ENCODE measurements around the gene TADA1. TPM values are rescaled to one million over a fixed set of nuclear protein-coding genes. Genes with fewer than 3 reads are reported as not detected.

TADA1 gene
- total RNA-seq, 1 donor from 2014 or later, result 14.0 TPM

DNA sequence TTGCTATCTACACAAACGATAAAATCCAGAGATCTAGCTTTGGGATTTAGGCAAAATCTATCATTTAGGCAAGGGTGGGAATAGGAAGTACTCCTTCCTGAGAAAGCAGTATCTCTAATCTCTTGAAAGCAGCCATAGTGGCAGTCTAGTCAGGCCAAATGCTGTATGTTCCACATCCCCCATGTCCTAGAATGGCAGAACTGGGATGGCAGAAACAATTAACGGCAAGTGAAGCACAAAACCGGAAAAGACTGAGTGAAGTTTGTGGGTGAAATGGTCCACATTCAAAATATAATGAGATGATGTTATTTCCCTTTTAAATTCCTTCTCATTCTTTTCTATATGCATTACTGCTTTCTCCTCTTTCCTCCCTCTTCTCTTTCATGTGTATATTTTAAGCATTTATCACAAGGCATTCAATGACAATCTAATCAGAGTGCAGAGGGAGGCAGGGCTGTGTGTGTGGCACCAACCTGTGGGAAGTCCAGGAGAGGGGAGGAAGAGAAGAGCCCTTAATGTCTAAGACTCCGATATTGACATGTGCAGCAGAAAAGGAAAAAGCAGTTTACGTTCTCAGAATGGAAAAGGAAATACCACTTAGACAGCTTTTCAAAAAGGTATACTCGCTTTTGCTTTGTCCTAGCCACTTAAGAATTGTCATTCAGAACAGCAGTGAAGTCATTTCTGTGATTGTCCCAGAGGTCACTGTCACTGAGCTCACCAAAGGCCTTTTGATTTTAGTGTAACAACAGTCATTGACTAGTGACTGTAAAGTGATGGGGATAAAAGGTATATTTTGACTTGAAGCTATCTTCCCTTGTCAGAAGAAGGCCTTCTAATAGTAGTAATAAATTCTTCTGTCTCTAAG, 42.3 kb upstream of the TADA1 start:
- DNase-seq (ENCODE audit: extremely low spot score in 2 of 2), result no peak
- intact Hi-C loops (cut with DNase I), result loop anchor here (10.0 kb wide), 1 partner anchor 136 kb away; no protein-coding TSS in a partner anchor

GRCh38 chr1:166915941-166916340, 39.9 kb upstream of the TADA1 start:
- Histone ChIP-seq H3K27me3 (no peaks in the 10 kb centered on the region), H3K27ac (no peak overlapping the region), H3K36me3 (no peaks in the 10 kb centered on the region), H3K4me3 (no peak overlapping the region), H3K9me3 (no peaks in the 10 kb centered on the region), H3K4me1 (peaks cover 6% of the 10 kb centered on the region)
- intact Hi-C loops (cut with DNase I), result loop anchor here (10.0 kb wide), 1 partner anchor 139 kb away; no protein-coding TSS in a partner anchor
- DNase-seq (ENCODE audit: extremely low spot score in 2 of 2), result no peak
- TF ChIP-seq CTCF (IDR thresholded peaks at IDR 0.05) (no peak), POLR2A (IDR thresholded peaks at IDR 0.05) (no peak), POLR2AphosphoS5 (IDR thresholded peaks at IDR 0.05; ENCODE audit: insufficient read depth in 1 of 2, low read depth in 1 of 2) (no peak)

More for the DNA sequence above, 42.3 kb upstream of the TADA1 start:
- H3K4me3 ChIP-seq, result no peak overlapping the region
- TF ChIP-seq POLR2AphosphoS5 (IDR thresholded peaks at IDR 0.05; ENCODE audit: insufficient read depth in 1 of 2, low read depth in 1 of 2), result no peak
- no peak for TF ChIP-seq POLR2A (IDR thresholded peaks at IDR 0.05)
- no peak for TF ChIP-seq CTCF (IDR thresholded peaks at IDR 0.05)
- H3K36me3 ChIP-seq, result no peaks in the 10 kb centered on the region
- no peak overlapping the region for H3K27ac ChIP-seq
- H3K9me3 ChIP-seq, result no peaks in the 10 kb centered on the region
- peaks cover 11% of the 10 kb centered on the region for H3K4me1 ChIP-seq
- H3K27me3 ChIP-seq, result no peaks in the 10 kb centered on the region

GRCh38 chr1:166915042-166915441, 39.0 kb upstream of the TADA1 start:
- H3K9me3 ChIP-seq, result no peaks in the 10 kb centered on the region
- H3K4me1 ChIP-seq, result no peaks in the 10 kb centered on the region
- intact Hi-C loops (cut with DNase I), result loop anchor here (10.0 kb wide), 1 partner anchor 140 kb away; no protein-coding TSS in a partner anchor
- TF ChIP-seq POLR2AphosphoS5 (IDR thresholded peaks at IDR 0.05; ENCODE audit: insufficient read depth in 1 of 2, low read depth in 1 of 2), result no peak
- TF ChIP-seq CTCF (IDR thresholded peaks at IDR 0.05), result no peak
- TF ChIP-seq POLR2A (IDR thresholded peaks at IDR 0.05), result no peak
- H3K27ac ChIP-seq, result no peak overlapping the region
- no peaks in the 10 kb centered on the region for H3K36me3 ChIP-seq
- no peaks in the 10 kb centered on the region for H3K27me3 ChIP-seq
- no peak for DNase-seq (ENCODE audit: extremely low spot score in 2 of 2)
- H3K4me3 ChIP-seq, result no peak overlapping the region

GRCh38 chr1:166914111-166914510, 38.0 kb upstream of the TADA1 start:
- TF ChIP-seq POLR2AphosphoS5 (IDR thresholded peaks at IDR 0.05; ENCODE audit: insufficient read depth in 1 of 2, low read depth in 1 of 2), result no peak
- TF ChIP-seq CTCF (IDR thresholded peaks at IDR 0.05), result no peak
- no peak for TF ChIP-seq POLR2A (IDR thresholded peaks at IDR 0.05)
- Histone ChIP-seq H3K4me1 (no peaks in the 10 kb centered on the region), H3K27ac (no peak overlapping the region), H3K4me3 (no peak overlapping the region), H3K36me3 (no peaks in the 10 kb centered on the region), H3K9me3 (no peaks in the 10 kb centered on the region), H3K27me3 (no peaks in the 10 kb centered on the region)
- intact Hi-C loops (cut with DNase I), result loop anchor here (10.0 kb wide), 1 partner anchor 141 kb away; no protein-coding TSS in a partner anchor
- no peak for DNase-seq (ENCODE audit: extremely low spot score in 2 of 2)

DNA sequence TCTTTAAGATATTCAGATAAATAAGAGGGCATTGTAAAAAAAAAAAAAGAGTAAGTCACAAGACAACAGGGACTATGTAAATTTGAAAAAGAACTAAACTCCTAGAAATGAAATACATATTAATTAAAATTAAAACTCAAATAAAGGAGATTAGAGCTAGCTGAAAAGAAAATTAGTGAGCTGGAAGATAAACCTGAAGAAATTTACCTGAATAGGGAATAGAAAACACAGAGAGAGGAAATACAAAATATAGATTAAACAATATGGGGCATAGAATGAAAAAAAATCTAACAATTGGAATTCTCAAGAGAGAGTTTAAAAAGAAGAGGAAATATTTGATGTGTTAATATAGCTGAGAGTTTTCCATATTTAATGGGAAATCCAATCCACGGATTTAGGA, 35.6 kb upstream of the TADA1 start:
- TF ChIP-seq POLR2A (IDR thresholded peaks at IDR 0.05), result no peak
- intact Hi-C loops (cut with DNase I), result loop anchor here (10.0 kb wide), 1 partner anchor 143 kb away; no protein-coding TSS in a partner anchor

More for the DNA sequence above, 35.6 kb upstream of the TADA1 start:
- H3K4me3 ChIP-seq, result no peak overlapping the region
- H3K27me3 ChIP-seq, result no peaks in the 10 kb centered on the region
- H3K4me1 ChIP-seq, result no peaks in the 10 kb centered on the region
- no peaks in the 10 kb centered on the region for H3K9me3 ChIP-seq
- H3K36me3 ChIP-seq, result no peaks in the 10 kb centered on the region
- H3K27ac ChIP-seq, result no peak overlapping the region
- DNase-seq (ENCODE audit: extremely low spot score in 2 of 2), result no peak
